ENCODE results near the gene NPHP1. TPM values are rescaled to one million over a fixed set of nuclear protein-coding genes. Genes with fewer than 3 reads are reported as not detected.

The NPHP1 gene
- total and polyA plus RNA-seq, 2 of the 8 experiments (the other 6 are each of a cell fraction or from before 2014, with no cell fraction given): 1.4 to 2.8 TPM

- H4K91ac ChIP-seq (replicated peaks; ENCODE audit: insufficient read length, low read length): no peak overlapping the region
- DNase-seq (ENCODE audit: low read depth in 1 of 2, low spot score in 2 of 2) (peak in 1 of 2 experiments; percentile 10), FAIRE-seq (no peak)
- H4K8ac ChIP-seq (ENCODE audit: extremely low read depth, insufficient read depth, low read length): no peak overlapping the region
- CTCF ChIA-PET (ENCODE audit: partially characterized antibody): interaction anchor here (0.9 to 2.3 kb wide), 3 partner anchors 9 to 37 kb away, joined by 3 to 9 read pairs (median 8); partner anchors contain the start of gene MALL
- no peaks in the 10 kb centered on the region for H3K27me3 ChIP-seq (replicated peaks in 1 of 4; ENCODE audit: control insufficient read depth in 3 of 4, extremely low read depth in 1 of 4, insufficient read depth in 3 of 4, low read length in 3 of 4)
- H3K79me1 ChIP-seq (ENCODE audit: low read depth, low read length): no peaks in the 10 kb centered on the region
- H3K36me3 ChIP-seq (ENCODE audit: control insufficient read depth in 2 of 4, insufficient read depth in 4 of 4, low read length in 3 of 4): no peaks in the 10 kb centered on the region
- H3K9ac ChIP-seq (replicated peaks in 1 of 4; ENCODE audit: extremely low read depth in 1 of 4, low read depth in 3 of 4, low read length in 3 of 4): no peak overlapping the region
- no peak overlapping the region for H3K14ac ChIP-seq (ENCODE audit: insufficient read length)
- no peak overlapping the region for H3K4ac ChIP-seq (replicated peaks; ENCODE audit: insufficient read length, low read depth, low read length)
- no peaks in the 10 kb centered on the region for H3K4me1 ChIP-seq (replicated peaks in 1 of 4; ENCODE audit: control insufficient read depth in 3 of 4, insufficient read depth in 4 of 4, low read length in 3 of 4)
- H3K9me3 ChIP-seq (ENCODE audit: insufficient read depth in 2 of 2, low read depth in 1 of 2, low read length in 1 of 2): peaks cover 3 to 7% of the 10 kb centered on the region in 2 experiments; a peak in 2 of 4 replicates
- no peaks in the 10 kb centered on the region for H3K79me2 ChIP-seq (ENCODE audit: control insufficient read depth in 1 of 2, insufficient read depth in 2 of 2, low read length in 2 of 2)
- no peak overlapping the region for H3K4me2 ChIP-seq (ENCODE audit: insufficient read depth in 1 of 2, low read depth in 2 of 2, low read length in 2 of 2)
- no peak overlapping the region for H3K23ac ChIP-seq (ENCODE audit: insufficient read length)
- no peak overlapping the region for H2AFZ ChIP-seq (ENCODE audit: low read length)
- H2BK15ac ChIP-seq (ENCODE audit: low read length): no peak overlapping the region
- H3K18ac ChIP-seq (ENCODE audit: extremely low read depth, low read length): no peak overlapping the region
- no peak overlapping the region for H2BK12ac ChIP-seq (ENCODE audit: low read depth, low read length)
- H2BK20ac ChIP-seq (ENCODE audit: low read length): no peak overlapping the region
- TF ChIP-seq GABPA (IDR thresholded peaks at IDR 0.05; ENCODE audit: borderline replicate concordance, insufficient read depth, low read length) (no peak), HDAC6 (IDR thresholded peaks at IDR 0.05; ENCODE audit: low read depth, low read length) (no peak), SIX5 (IDR thresholded peaks at IDR 0.05; ENCODE audit: low read depth, low read length) (no peak), ZNF274 (IDR thresholded peaks at IDR 0.05; ENCODE audit: borderline replicate concordance, extremely low read depth, low read length) (no peak), EP300 (IDR thresholded peaks at IDR 0.05; ENCODE audit: borderline replicate concordance in 1 of 2, low read depth in 2 of 2, low read length in 2 of 2) (no peak), FOSL1 (IDR thresholded peaks at IDR 0.05; ENCODE audit: insufficient read depth, low read depth, low read length) (no peak), NANOG (IDR thresholded peaks at IDR 0.05; ENCODE audit: insufficient read depth, low read depth, low read length, poor library complexity, severe bottlenecking) (no peak), ATF3 (IDR thresholded peaks at IDR 0.05; ENCODE audit: insufficient read depth, low read depth, low read length) (no peak)
- no peaks in the 10 kb centered on the region for H3K23me2 ChIP-seq (ENCODE audit: low read depth, low read length)
- H2BK120ac ChIP-seq (replicated peaks; ENCODE audit: low read depth, low read length): no peak overlapping the region
- H2BK5ac ChIP-seq (ENCODE audit: low read depth, low read length): no peak overlapping the region
- POLR2A ChIA-PET (ENCODE audit: partially characterized antibody): no interaction called here
- no peak overlapping the region for H3K4me3 ChIP-seq (ENCODE audit: extremely low read depth in 1 of 4, insufficient read depth in 2 of 4, low read depth in 3 of 4, low read length in 4 of 4)
- no peak overlapping the region for H3K27ac ChIP-seq (ENCODE audit: low read depth, low read length)
- WGBS, 2 experiments (ENCODE audit: extremely low coverage in 1 of 2, insufficient coverage in 1 of 2, insufficient read length in 1 of 2, insufficient replicate concordance in 2 of 2, low coverage in 1 of 2, low lambda C conversion rate in 2 of 2, missing lambda C conversion rate in 1 of 2): 92% methylated on average over 3 of the region's 3 CpGs; no CpG with 5 or more reads in 1 of the 2 experiments
- no peak overlapping the region for H2AK5ac ChIP-seq (ENCODE audit: low read depth, low read length)
- no peak overlapping the region for H4K5ac ChIP-seq (ENCODE audit: insufficient read length, low read depth, low read length)
- no peaks in the 10 kb centered on the region for H4K20me1 ChIP-seq (replicated peaks in 1 of 2; ENCODE audit: control insufficient read depth in 1 of 2, insufficient read depth in 2 of 2, low read length in 2 of 2)
- H3K56ac ChIP-seq (replicated peaks; ENCODE audit: insufficient read length, low read depth, low read length): no peak overlapping the region
These were observed 97.4 kb downstream of the NPHP1 start for GRCh38 chr2:110107092-110108079.
